A673 (cell line): Measurements from ENCODE around the gene MEA1. TPM values are rescaled to one million over a fixed set of nuclear protein-coding genes. Genes with fewer than 3 reads are reported as not detected.
A peak's percentile ranks its signal among the peaks of the same experiment; 100 is the strongest.

Source experiments
- BruUV-seq: library from RNA; stranded (reverse); fragments of 400-500 nt; replicated peaks from 2 replicates; lab custom pipeline; 2021; lab: Mats Ljungman, UMichigan
- CTCF ChIA-PET: fragments of 300-600 bp; sonication (Branson Sonifier 250); formaldehyde crosslinking; loops from one replicate; lab custom pipeline; 2022; ENCODE audit warnings: antibody characterized with exemption; lab: Charles Lee
- POLR2A ChIA-PET: fragments of 300-600 bp; sonication (Branson Sonifier 250); formaldehyde crosslinking; loops from one replicate; lab custom pipeline; 2022; ENCODE audit warnings: antibody characterized with exemption; ENCODE audit not compliant: low non-redundant PET; lab: Charles Lee
- DNase-seq: peaks from one replicate; pipeline ENCODE4 v3.0.0-alpha.2; 2015; ENCODE audit warnings: low spot score
- H3K27ac ChIP-seq: fragments of 200-600 bp; sonication (generic); 2 replicates; pipeline ENCODE4 v1.5.1; 2016; ENCODE audit warnings: mixed run types, low read depth, mild to moderate bottlenecking, mixed read lengths, antibody characterized with exemption, low read length; ENCODE audit not compliant: poor library complexity, severe bottlenecking
- H3K27me3 ChIP-seq: fragments of 200-600 bp; sonication (generic); replicated peaks from 2 replicates; pipeline ENCODE4 v1.6.1; 2017; ENCODE audit warnings: mixed run types, low read depth, mild to moderate bottlenecking, mixed read lengths, antibody characterized with exemption, low read length; ENCODE audit not compliant: insufficient read depth, poor library complexity
- H3K36me3 ChIP-seq: fragments of 200-600 bp; sonication (generic); 2 replicates; pipeline ENCODE4 v1.6.1; 2016; ENCODE audit warnings: mixed run types, mild to moderate bottlenecking, mixed read lengths, antibody characterized with exemption, low read length; ENCODE audit not compliant: insufficient read depth, poor library complexity, severe bottlenecking
- H3K4me1 ChIP-seq: fragments of 200-600 bp; sonication (generic); 2 replicates; pipeline ENCODE4 v1.6.1; 2017; ENCODE audit warnings: mixed run types, mild to moderate bottlenecking, mixed read lengths, antibody characterized with exemption, low read length; ENCODE audit not compliant: insufficient read depth, poor library complexity, severe bottlenecking
- H3K4me3 ChIP-seq: fragments of 200-600 bp; sonication (generic); 2 replicates; pipeline ENCODE4 v1.5.1; 2016; ENCODE audit warnings: low read depth, mixed run types, mild to moderate bottlenecking, mixed read lengths, low read length; ENCODE audit not compliant: poor library complexity, severe bottlenecking
- H3K9me3 ChIP-seq: fragments of 200-600 bp; sonication (generic); 2 replicates; pipeline ENCODE4 v1.6.1; 2016; ENCODE audit warnings: mixed run types, low read depth, mild to moderate bottlenecking, mixed read lengths, antibody characterized with exemption, low read length; ENCODE audit not compliant: poor library complexity, severe bottlenecking
- EZH2 ChIP-seq: fragments of 200-600 bp; sonication (generic); IDR thresholded peaks from 2 replicates; pipeline ENCODE4 v1.6.1; 2017; ENCODE audit warnings: borderline replicate concordance, low read depth, mild to moderate bottlenecking, mixed read lengths, antibody characterized with exemption, low read length; ENCODE audit not compliant: poor library complexity, severe bottlenecking
- intact Hi-C: fragments of 100-400 bp; cut with micrococcal nuclease; formaldehyde crosslinking; loops from one replicate; pipeline ENCODE4 v1.10.0; 2022; ENCODE audit not compliant: unreplicated experiment
- total RNA-seq: library from RNA; stranded (reverse); gene quantifications from 2 replicates; pipeline ENCODE4 v1.2.3, GENCODE V29; 2021
- TF ChIP-seq, protein P1 (sequence below): fragments of 300-800, 200-600 bp; sonication (generic); conservative IDR thresholded peaks from 2 replicates; pipeline ENCODE4 v1.5.1; 2017; ENCODE audit warnings: low read depth, mild to moderate bottlenecking, antibody characterized with exemption, low read length, moderate library complexity, mixed read lengths

MEA1 gene
- total RNA-seq, 1 experiment from 2014 or later = 125 TPM

- no peak for TF ChIP-seq EZH2
- TF ChIP-seq, protein P1, sequence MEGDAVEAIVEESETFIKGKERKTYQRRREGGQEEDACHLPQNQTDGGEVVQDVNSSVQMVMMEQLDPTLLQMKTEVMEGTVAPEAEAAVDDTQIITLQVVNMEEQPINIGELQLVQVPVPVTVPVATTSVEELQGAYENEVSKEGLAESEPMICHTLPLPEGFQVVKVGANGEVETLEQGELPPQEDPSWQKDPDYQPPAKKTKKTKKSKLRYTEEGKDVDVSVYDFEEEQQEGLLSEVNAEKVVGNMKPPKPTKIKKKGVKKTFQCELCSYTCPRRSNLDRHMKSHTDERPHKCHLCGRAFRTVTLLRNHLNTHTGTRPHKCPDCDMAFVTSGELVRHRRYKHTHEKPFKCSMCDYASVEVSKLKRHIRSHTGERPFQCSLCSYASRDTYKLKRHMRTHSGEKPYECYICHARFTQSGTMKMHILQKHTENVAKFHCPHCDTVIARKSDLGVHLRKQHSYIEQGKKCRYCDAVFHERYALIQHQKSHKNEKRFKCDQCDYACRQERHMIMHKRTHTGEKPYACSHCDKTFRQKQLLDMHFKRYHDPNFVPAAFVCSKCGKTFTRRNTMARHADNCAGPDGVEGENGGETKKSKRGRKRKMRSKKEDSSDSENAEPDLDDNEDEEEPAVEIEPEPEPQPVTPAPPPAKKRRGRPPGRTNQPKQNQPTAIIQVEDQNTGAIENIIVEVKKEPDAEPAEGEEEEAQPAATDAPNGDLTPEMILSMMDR = no peak
- no peaks in the 10 kb centered on the region for H3K9me3 ChIP-seq
- intact Hi-C loops = no loop called here
- H3K4me1 ChIP-seq = peaks cover 13% of the 10 kb centered on the region
- BruUV-seq = no TSS peak
- no peak for DNase-seq
- H3K27me3 ChIP-seq = no peaks in the 10 kb centered on the region
- H3K4me3 ChIP-seq = peak overlapping the region; percentile 88
- ChIA-PET POLR2A (interaction anchor here (0.7 kb wide), 1 partner anchor 64 kb away, joined by 3 read pairs; no protein-coding TSS in a partner anchor), CTCF (no interaction called here)
- H3K36me3 ChIP-seq = peaks cover under 1% of the 10 kb centered on the region
- no peak overlapping the region for H3K27ac ChIP-seq
Observed at GRCh38 chr6:43060755-43061633, 47.2 kb upstream of the MEA1 start.

DNA sequence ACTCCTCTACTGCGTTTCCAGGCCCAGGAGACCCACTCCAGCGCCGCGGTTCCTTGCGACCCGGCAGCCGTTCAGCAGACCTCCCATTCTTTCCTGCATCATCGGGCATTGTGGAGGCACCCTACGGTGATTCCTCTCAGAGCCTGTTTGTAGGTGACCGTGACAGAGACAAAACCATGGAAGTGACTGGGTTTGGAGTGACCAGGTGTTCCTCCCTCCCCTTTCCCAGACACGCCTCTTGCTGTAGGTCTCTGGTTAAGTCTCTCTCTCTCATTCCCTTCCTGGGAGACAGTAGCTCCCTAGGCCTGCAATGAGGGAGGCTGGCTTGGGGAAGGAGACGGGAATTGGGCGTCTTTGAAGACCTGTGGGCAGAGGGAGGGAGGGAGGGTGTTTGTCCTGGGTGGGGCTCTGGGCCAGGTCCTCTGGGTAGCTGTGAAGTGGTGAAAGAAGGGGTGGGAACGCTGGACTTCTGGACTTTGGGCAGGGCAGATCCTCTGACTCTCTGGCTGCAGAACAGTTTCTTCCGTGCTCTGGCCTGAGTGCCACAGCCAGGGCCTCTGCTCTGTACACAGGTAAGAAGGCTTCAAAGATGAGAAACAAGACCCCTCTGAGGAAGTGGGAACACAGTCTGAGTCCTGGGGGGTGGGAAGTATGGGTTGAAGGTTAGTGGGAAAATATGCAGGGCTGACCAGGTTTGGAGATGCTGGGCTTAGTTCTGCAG, 46.4 kb upstream of the MEA1 start:
- Histone ChIP-seq H3K4me1 (peaks cover 13% of the 10 kb centered on the region), H3K27me3 (no peaks in the 10 kb centered on the region), H3K27ac (peak overlapping the region; percentile 84), H3K36me3 (peaks cover 8% of the 10 kb centered on the region), H3K4me3 (peak overlapping the region; percentile 88), H3K9me3 (no peaks in the 10 kb centered on the region)
- BruUV-seq = TSS peak; percentile 65
- no peak for TF ChIP-seq EZH2
- TF ChIP-seq, protein P1 = no peak
- POLR2A ChIA-PET = no interaction called here
- DNase-seq = no peak
- CTCF ChIA-PET = no interaction called here
- intact Hi-C loops = no loop called here

- no peak for TF ChIP-seq EZH2
- TF ChIP-seq, protein P1 = no peak
- Histone ChIP-seq H3K9me3 (no peaks in the 10 kb centered on the region), H3K27ac (peak within 1 kb of the TSS; percentile 84), H3K36me3 (peaks cover 8% of the 10 kb centered on the region), H3K27me3 (no peaks in the 10 kb centered on the region), H3K4me3 (peak within 1 kb of the TSS; percentile 88), H3K4me1 (peaks cover 13% of the 10 kb centered on the region)
- CTCF ChIA-PET = interaction anchor here (0.9 kb wide), 1 partner anchor 84 kb away, joined by 5 read pairs; no protein-coding TSS in a partner anchor
- POLR2A ChIA-PET = interaction anchor here (0.9 kb wide), 1 partner anchor 15 kb away, joined by 3 read pairs; no protein-coding TSS in a partner anchor
- no TSS peak for BruUV-seq
- intact Hi-C loops = no loop called here
- peak; percentile 99 for DNase-seq
Observed at GRCh38 chr6:43059168-43060033, 45.7 kb upstream of the MEA1 start, which contains the start of the genes KLC4 and MRPL2. Gene KLC4, plus strand, starts transcription at chr6:43059631. Its CDS starts 1,705 bp downstream, at chr6:43061336. Gene MRPL2, minus strand, starts transcription at chr6:43059434. Its CDS starts 53 bp downstream, at chr6:43059381.
